ENCODE measurements around the gene ARHGDIB.
A peak's percentile ranks its signal among the peaks of the same experiment; 100 is the strongest.

Gene ARHGDIB

DNA sequence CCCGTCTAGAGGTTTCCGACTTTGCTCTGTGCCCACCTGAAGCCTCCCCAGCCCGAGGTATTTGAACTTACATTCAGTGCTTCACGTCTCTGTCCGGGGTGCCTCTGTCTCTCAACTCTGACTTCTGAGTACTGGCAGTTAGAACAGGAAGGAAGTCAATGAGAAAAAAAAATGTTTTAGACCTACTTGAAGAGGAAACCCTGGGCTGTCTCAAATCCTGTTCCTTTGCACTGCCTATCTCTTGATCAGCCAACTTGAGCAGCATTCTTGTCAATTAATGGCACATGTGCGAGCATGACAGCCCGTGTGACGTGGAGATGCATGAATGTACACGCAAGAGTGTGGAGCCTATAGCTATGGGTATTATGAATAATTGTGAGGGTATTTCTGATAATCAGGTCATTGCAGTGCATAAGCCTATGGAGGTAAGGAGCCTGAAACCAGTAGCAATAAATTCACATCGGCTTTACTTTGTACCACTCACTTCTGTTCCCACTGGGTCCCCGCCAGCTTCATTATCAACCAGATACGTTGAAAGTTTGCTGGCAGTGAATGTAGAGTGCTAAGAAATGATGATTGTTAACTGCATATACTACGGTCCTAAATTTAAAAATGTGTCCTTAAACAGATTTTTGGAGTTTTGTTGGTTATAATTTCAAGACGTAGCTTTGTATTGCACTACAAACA, at the start of gene ARHGDIB:
TSS of gene ARHGDIB (minus strand) at position 136 of the 687 bp plus-strand sequence. CDS start 10,889 bp downstream, outside the sequence.
- DNase-seq = no peak

- DNase-seq = no peak
Observed at GRCh38 chr12:15011162-15011561, 49.8 kb upstream of the ARHGDIB start.

DNA sequence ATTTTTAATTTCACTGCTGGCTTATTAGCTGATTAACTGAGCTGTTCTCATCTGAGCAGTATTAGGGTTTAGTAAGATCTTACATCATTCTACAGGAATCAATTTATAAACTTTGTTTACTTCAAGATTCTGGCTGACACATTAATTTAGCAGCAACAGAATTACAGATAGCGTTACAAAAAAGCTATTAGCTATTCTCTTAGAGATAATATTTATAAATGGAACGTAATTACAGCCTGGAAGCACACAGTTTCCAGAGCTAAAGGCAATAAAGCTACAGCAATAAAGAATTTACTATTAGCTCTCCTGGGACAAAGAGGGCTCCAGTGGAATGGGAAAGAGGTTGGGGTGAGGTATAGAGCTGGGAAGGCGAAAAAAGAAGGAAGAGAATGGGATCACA, 46.1 kb upstream of the ARHGDIB start:
- no peak for DNase-seq

- DNase-seq = peak; percentile 46
Observed at GRCh38 chr12:15005064-15005463, 43.7 kb upstream of the ARHGDIB start.

- no peak for DNase-seq
Observed at GRCh38 chr12:15004421-15004820, 43.0 kb upstream of the ARHGDIB start.

DNA sequence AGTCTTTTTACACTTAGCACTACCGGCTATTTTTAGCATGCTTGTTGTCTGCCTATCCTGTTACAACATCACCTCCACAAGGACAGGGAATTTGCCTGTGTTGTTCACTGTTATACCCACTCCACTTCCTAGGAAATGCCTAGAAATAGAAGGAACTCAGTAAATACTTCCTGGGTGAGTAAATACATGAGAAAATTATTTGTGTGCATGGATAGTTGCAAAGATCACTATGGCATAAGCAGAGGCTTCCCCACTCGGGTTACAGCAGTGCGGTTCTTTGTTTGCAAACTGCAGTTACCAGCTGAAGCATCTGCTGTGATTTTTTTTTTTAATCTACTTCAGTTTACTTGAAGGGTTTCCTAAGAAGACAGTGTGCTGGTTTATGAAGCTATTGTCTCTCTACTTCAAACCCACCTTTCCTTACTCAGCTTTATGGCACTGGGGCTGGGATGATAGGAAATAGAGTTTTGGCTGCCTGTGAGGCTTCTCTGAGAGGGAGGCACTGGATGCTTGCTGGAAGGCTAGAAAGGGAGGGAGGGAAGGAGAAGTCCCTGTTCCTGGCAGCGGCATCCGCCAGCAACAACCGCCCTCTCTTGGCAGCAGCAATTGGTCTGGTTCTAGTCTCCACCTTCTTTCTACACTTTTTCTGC, 40.5 kb upstream of the ARHGDIB start:
- peak; percentile 74 for DNase-seq

- DNase-seq = no peak
Observed at GRCh38 chr12:15000575-15000974, 39.2 kb upstream of the ARHGDIB start.

DNA sequence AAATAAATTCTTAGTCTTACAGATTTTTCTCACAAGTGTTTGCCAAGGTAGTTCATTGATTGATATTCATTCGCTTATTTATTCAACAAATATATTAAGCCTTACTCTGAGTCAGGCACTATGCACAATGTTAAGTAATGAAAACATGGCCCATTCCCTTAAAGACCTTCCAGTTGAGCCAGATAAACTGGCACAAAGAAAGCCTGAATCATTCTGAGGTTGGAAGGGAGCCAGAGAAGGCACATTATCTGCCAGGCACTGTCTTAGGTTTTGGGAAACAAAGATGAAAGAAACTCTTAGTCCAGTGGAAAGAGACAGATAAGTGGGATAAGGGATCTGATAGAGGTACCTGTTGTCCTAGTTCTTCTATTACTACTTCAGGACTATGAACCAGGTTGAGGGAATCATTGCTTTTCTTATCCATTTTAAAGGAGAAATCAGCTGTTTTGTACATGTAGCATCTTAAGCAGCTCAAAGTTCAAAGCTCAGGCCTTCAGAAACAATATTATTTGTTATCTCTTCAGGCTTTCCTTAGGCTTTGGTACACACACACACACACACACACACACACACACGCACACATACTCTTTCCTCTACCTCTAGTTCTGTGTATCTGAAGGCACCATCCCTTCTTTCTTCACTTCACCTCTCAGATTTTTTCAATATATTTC, 38.4 kb upstream of the ARHGDIB start:
- DNase-seq = no peak

DNA sequence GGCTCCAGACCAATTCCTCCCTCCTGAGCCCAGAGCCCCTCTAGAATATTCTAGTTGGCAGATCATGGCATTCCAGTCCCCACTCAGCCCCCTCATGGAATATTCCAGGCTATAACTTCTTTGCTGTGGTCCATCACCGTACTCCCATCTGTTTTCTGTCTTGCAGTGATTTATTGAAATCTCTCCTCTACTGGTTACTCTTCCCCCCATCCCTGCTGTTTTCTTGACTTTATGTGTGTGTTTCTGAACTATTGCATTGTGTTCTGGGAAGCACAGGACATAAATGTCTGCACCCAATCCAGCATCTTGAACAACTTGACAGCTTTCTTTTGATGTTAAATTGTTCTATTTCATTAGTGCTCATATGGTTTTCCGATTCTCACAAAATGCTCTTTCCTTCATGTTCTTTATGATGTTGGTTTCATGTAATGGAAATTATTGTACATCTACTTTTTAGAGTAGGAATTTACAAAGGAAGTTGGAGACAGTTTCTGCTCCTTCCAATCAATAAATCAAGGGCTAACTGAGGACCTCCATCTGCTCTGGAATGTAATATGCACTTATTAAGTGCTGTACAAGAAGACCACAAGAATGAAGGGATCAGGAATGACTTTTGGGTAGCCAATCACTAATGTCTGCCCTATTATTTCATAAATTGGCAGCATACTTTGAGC, 37.8 kb upstream of the ARHGDIB start:
- no peak for DNase-seq

GRCh38 chr12:14997998-14998397, 36.6 kb upstream of the ARHGDIB start:
- no peak for DNase-seq

DNA sequence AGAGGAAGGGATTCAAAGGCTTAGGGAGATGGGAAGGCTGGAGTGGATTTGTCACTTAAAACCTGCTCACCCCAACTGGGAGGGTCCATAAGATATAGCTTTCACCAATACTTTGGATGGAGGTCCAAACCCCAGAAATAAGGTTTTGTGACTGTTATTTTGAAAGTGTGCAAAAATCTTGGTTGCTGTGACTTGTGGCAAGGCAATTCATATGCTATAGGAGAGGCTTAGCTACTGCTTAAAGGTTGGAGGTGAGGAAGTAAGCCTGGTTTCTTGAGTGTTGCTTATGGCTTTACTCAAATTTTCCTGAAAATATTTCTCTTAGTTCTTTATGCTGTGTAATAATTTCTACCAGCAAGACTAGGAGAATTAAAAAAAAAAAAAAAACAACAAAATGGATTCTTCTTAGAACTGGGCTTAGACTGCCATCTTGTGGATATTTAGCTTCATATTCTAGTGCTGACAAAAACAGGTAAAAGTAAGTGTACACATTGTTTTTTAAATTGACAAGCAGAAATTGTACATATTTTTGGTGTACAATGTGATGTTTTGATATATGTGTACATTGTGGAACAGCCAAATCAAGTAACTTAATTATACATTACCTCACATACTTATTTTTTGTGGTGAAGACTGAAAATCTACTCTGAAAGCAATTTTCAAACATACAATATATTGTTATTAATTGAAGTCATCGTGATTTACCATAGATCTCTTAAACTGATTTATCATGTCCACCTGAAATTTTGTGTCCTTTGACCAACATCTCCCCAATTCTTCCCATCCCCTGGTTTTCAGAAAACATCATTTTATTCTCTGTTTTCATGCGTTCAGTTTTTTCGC, 34.4 kb upstream of the ARHGDIB start:
- DNase-seq = peak; percentile 65

DNA sequence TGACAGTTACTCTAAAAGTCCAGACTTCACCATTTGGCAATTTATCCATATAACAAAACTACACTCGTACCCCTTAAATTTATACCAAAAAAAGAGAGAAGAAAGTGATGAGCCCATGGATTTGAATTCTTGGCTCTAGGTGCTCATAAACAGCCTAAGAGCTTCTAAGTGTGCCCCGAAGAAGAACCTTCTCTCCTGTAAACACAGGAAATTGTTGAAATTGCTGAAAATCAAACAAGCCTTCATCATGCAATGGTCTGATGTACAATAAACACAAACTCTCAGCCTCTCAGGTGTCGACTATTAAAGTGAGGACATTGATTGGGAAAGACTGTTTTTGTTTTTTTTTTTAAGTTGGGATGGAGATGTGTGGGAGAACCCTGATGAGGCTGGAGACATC, 33.2 kb upstream of the ARHGDIB start:
- no peak for DNase-seq

GRCh38 chr12:14993537-14994266, 32.3 kb upstream of the ARHGDIB start:
- no peak for DNase-seq

DNA sequence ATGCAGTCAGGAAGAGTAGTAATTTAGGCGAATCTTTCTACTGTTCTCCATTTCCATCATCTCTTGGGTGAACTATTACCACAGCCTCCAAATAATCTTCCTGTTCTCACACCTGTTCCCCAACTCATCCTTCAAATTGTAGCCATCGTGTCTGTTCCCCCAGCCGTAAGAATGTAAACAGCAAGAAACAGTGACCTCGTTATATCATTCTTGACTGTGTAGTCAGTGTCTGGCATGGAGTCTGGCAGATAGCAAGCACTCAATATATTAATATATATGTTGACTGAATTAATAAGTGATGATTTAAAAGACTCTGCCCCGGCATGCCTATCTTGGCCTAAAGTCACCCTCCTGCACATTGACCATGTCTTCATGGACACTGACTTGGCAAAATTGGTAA, 31.7 kb upstream of the ARHGDIB start:
- no peak for DNase-seq

- no peak for DNase-seq
Observed at GRCh38 chr12:14992673-14993072, 31.3 kb upstream of the ARHGDIB start.

DNA sequence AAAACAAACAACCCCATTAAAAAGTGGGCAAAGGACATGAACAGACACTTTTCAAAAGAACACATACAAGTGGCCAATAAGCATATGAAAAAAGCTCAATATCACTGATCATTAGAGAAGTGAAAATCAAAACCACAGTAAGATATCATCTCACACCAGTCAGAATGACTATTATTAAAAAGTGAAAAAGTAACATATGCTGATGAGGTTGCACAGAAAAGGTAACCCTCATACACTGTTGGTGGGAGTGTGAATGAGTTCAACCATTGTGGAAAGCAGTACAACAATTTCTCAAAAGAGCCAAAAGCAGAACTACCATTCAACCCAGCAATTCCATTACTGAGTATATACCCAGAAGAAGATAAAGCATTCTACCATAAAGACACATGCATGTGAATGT, 29.7 kb upstream of the ARHGDIB start:
- no peak for DNase-seq

- no peak for DNase-seq
Observed at GRCh38 chr12:14989790-14990189, 28.4 kb upstream of the ARHGDIB start.

DNA sequence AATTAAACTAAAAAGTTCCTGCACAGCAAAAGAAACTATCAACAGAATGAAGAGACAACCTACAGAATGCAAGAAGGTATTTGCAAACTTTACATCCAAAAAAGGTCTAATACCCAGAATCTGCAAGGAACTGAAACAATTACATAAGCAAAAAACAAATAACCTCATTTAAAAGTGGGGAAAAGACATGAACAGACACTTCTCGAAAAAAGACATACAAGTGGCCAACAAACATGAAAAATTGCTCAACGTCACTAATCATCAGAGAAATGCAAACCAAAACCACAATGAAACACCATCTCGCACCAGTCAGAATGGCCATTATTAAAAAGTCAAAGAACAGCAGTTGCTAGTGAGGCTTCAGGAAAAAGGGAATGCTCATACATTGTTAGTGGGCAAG, 26.6 kb upstream of the ARHGDIB start:
- DNase-seq = no peak

GRCh38 chr12:14986449-14986848, 25.0 kb upstream of the ARHGDIB start:
- DNase-seq = no peak

DNA sequence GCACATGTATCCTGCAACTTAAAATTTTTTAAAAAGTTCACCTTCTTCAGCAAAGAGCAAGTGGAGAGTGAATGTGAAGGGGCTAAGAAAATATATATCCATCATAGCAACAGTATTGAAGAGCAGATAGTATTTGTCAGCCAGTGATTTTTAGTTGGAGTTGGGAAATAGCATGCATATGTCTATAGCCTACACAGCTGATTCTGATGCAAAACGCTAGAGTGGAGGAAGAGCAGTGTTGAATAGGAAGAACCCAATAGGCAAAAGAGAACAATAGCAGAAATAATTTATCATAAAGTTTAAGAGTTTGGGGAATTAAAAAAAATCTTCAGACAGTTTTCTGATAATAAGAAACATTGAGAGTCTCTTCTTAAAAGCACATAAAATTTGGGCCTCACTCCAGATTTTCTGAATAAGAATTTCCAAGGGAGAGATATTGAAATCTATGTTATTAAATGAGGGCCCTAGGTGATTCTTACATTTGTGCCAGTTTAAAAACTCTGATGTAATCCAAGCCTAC, 23.4 kb upstream of the ARHGDIB start:
- DNase-seq = no peak

DNA sequence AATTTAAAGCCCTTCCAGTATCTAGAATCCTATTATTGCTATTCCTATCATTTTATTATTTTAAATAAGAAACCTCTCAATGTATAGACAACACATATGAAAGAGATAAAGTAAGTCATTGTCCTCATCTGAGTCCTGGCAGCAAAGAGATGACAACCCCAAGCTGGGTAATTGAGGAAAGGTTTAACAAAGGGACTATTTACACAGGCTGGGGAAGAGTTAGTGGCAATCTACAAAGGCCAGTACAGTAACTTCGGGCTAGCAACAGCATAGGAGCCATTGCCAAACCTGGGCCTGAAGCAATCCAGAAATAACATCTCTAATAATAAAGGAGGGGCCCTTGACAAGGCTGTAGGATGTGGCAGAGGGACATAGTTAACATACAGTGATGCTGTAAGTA, 22.6 kb upstream of the ARHGDIB start:
- no peak for DNase-seq

GRCh38 chr12:14982991-14983390, 21.6 kb upstream of the ARHGDIB start:
- no peak for DNase-seq

All from NCI-H1092 treated with DMSO at 0.1 percent for 48 hours (cell line).